SK-N-DZ (cell line): ENCODE results near the gene ATP6V0A4. TPM values are rescaled to one million over a fixed set of nuclear protein-coding genes. Genes with fewer than 3 reads are reported as not detected.
A peak's percentile ranks its signal among the peaks of the same experiment; 100 is the strongest.
"Not testable (repeated sequence)": the region's sequence is repeated elsewhere in the genome, so short reads cannot be mapped to it uniquely, and the experiment has no call there.

Experiments used
- DNase-seq: peaks from one replicate; pipeline ENCODE4 v3.0.0-alpha.2; 2015; ENCODE audit warnings: low spot score
- polyA plus RNA-seq, 2 experiments: library from polyadenylated mRNA; depleted of rRNA; stranded (reverse); fragments of >200 nt; gene quantifications; 2 replicates each; pipeline ENCODE4 v1.2.3, GENCODE V29; 2014

ATP6V0A4 gene
- 0.10 and 0.16 TPM in 2 replicates for polyA plus RNA-seq (2014; cell fraction: cytosol; rRNA removed)
- polyA plus RNA-seq (2014; cell fraction: nucleus; rRNA removed), result 0.10 TPM in 1 of 2 replicates, not detected in the other

- no peak for DNase-seq
These were observed at the start of gene ATP6V0A4, which contains the start of gene TMEM213 for GRCh38 chr7:138797715-138798320. Gene ATP6V0A4 (minus strand): TSS chr7:138798196. CDS start chr7:138771247, 26,949 bp downstream. Gene TMEM213 (plus strand): TSS chr7:138797994. CDS start chr7:138798105, 111 bp downstream.

DNA sequence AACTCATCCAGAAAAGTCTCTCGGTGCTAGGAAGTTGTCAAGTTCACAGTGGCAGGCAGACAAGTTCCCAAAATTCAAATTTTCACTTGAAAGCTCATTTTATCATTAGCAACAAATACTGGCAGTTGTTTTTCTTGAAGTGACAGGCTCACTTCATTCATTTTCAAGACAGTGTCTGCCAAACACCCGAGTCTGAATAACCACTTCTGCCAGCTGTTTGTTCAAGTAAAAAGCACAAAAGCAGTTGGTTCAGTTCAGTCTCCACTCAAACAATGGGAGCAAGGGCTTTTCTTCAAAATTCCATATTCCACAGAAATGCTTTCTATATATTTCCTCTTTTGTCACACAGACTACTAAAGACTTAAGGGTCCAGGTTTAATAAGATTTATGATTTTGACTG, 47.7 kb upstream of the ATP6V0A4 start:
- DNase-seq, result no peak

- no peak for DNase-seq
These were observed 45.9 kb upstream of the ATP6V0A4 start for GRCh38 chr7:138843632-138844580.

DNA sequence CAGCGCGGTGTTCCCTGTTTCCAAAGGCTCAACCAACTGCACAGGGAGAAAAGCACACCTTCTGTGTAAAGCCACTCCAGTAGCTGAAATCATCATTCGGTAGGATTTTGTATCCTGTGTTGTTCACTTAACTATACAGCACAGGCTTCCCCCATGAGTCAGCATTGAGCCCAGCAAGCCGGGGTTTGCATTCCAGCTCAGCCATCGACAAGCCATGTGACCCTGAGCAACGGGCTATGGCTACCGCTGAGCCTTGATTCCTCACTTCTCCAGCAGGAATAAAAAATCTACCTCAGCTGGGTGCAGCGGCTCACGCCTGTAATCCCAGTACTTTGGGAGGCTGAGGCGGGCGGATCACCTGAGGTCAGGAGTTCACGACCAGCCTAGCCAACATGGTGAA, 44.1 kb upstream of the ATP6V0A4 start:
- no peak for DNase-seq

DNA sequence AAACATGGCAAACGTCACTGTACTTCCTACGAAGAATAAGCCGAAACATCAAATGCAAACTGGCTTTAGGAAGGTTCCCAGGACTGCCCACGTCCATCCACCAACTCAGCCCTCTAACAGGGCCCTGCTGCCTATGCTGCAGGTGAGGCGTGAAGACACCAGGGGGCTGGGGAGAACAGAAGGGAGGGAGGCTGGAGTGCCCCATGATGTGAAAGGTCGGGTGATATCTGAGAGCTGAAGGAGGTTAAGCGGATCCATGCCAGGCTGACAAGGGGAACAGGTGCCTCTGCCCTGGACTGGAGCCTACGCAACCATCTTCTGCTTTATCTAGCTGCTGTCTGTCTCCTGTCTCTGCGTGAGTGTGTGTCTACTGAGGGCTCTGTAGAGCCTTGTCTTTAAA, 40.2 kb upstream of the ATP6V0A4 start:
- DNase-seq, result no peak

DNA sequence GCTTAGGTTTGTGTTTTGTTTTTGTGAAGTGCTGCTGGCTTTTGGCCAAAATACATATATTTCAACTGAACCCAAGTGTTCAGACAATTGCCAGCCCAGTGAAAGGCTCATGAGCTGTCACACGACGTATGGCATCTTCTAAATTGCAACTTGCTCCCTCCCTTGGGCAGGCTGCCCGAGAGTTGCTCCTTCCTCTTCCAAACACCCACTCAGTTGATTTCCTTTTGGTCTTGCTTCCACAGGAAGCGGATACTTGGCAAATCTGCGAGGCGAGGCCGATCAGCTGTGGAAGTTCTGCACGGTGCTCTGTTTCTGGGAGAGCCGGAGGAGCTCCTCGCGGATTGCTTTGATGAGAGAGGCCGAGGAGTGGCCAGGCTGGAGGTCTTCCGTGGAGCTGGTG, 39.6 kb upstream of the ATP6V0A4 start:
- no peak for DNase-seq

DNA sequence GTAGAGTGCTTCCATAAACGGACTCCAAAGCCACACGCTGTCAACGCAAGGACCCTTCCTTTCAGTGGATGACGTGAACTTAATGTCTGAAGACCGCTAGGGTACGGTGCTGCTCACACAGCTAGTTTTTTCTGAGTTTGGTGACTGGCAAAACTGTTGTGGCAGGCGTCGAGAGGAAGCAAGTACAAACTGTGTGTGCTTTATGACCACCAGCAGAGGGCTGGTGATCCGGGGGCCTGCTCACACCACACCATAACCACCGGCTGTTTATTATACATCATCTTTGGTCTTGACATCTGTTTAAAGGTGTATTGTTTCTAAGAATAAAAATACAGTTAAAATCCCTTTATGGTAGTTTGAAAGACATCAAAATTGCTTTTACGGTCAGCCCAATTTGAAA, 37.1 kb upstream of the ATP6V0A4 start:
- no peak for DNase-seq

GRCh38 chr7:138834583-138834982, 36.6 kb upstream of the ATP6V0A4 start:
- DNase-seq, result no peak

DNA sequence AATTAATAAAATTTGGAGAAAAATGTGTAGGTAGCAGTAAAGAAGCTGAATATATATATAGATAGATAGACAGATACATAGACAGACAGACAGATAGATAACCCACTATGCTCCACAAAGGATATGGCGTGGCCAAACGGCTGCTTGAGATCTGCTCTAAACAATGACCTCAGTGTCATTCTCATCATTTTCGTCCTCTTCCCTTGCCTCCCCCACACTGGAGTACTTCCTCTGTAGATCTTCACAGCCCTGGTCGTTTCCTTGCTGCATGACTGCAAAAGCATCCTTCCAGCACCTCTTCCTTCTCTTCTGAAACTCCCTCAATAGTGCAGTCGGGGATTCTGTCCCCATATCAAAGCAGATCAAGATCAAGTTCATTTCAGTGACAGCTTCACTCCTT, 35.6 kb upstream of the ATP6V0A4 start:
- DNase-seq, result no peak

DNA sequence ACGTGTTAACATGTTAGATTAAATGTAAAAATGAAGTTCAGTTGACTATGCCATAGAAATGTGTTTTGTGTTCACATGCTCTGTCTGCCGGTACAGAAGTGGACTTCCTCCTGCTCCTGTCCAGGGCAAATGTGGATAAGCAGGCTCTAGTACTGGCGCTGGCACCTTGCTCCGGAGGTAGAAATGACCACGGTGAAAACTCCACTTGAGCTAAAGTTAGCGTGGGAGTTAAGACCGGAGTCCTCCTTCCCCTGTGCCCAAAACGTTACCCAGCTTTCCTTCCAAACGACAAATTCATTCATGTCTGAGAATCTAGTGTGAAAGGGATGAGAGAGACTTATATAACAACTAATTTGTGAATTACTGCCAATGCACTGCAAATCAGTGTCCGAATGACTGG, 35.0 kb upstream of the ATP6V0A4 start:
- no peak for DNase-seq

GRCh38 chr7:138829335-138829734, 31.3 kb upstream of the ATP6V0A4 start:
- no peak for DNase-seq

GRCh38 chr7:138828302-138828701, 30.3 kb upstream of the ATP6V0A4 start:
- no peak for DNase-seq

GRCh38 chr7:138825049-138825721, 27.2 kb upstream of the ATP6V0A4 start:
- DNase-seq, result no peak

GRCh38 chr7:138822867-138823535, 25.0 kb upstream of the ATP6V0A4 start:
- DNase-seq, result no peak

GRCh38 chr7:138821912-138822311, 23.9 kb upstream of the ATP6V0A4 start:
- no peak for DNase-seq

DNA sequence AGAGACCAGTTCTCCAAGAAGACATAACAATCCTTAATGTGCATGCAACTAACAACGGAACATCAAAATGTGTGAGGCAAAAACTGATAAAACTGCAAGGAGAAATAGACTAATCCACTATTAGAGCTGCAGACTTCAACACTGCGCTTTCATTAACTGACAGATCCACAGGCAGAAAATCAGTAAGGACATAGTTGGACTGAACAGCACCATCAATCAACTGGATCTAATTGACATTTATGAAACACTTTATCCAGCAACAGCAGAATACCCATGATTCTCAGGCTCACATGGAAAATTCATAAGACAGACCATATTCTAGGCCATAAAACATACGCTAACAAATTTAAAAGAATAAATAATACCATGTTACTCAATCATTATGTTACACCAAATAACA, 21.6 kb upstream of the ATP6V0A4 start:
- peak; percentile 77 for DNase-seq

GRCh38 chr7:138816650-138817049, 18.7 kb upstream of the ATP6V0A4 start:
- DNase-seq, result no peak

- no peak for DNase-seq
These were observed 16.9 kb upstream of the ATP6V0A4 start for GRCh38 chr7:138814816-138815332.

DNA sequence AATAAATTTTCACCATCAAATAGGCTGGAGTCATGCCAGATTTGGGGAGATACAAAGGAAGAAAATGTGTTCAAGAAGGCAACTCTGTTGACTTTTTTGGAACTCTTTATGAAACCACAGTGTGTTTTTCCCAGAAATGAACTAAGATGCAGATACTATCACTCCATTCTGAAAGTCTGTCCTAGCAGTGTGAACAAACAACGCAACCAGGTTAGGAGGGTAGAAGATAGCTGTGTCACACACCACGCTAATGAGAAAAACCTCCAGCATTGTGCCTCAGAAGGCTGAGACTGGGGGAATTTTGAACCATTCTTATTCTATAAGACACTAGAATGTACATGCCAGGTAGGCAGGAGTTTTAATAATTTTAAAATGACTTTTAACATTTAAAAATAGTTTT, 15.9 kb upstream of the ATP6V0A4 start:
- no peak for DNase-seq

- not testable (repeated sequence) for DNase-seq
These were observed 13.3 kb upstream of the ATP6V0A4 start for GRCh38 chr7:138811327-138811726.

DNA sequence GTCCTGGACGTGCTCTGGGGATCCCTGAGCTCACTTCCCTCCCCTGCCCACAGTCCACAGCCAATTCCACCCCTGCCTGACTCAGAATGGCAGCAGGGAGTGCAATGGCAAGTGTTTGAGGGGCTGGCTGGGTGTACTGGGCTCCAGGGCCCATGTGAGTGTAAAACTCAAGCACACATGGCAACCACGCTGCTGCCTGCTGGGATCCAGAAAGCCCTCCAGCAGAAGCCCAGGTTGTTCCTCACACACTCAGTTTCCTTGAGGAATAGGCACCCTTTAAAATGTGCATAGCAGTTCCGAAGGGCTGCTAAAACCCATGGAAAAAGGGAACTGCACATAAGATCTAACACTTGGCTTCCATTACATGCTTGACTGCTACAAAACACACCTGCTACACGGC, 11.3 kb upstream of the ATP6V0A4 start:
- DNase-seq, result no peak
